H1 (cell line): ENCODE data around the gene LARP4B. TPM values are rescaled to one million over a fixed set of nuclear protein-coding genes. Genes with fewer than 3 reads are reported as not detected.

Experiments used
- CTCF ChIA-PET: fragments of 300-600 bp; sonication (Branson Sonifier 250); formaldehyde crosslinking; loops from one replicate; lab custom pipeline; 2021; ENCODE audit not compliant: partially characterized antibody; lab: Charles Lee
- POLR2A ChIA-PET: fragments of 300-600 bp; sonication (Branson Sonifier 250); formaldehyde crosslinking; loops from one replicate; lab custom pipeline; 2021; ENCODE audit warnings: inconsistent platforms; ENCODE audit not compliant: partially characterized antibody; lab: Charles Lee
- DNase-seq, 2 experiments: peaks; one replicate each; pipeline versions ENCODE4 v3.0.0 to v3.0.0-alpha.2; 2010 to 2022; ENCODE audit warnings: low spot score in 2 of 2, low read depth in 1 of 2, mixed read lengths in 1 of 2
- FAIRE-seq: peaks from 2 replicates; lab custom pipeline; 2011; peaks lifted over from hg19 to GRCh38; lab: Jason Lieb, UNC
- H2AFZ ChIP-seq: 2 replicates; pipeline ENCODE4 v1.8.1; 2012; ENCODE audit warnings: low read length, inconsistent platforms
- H2AK5ac ChIP-seq: 2 replicates; pipeline ENCODE4 v1.6.1; 2013; ENCODE audit warnings: low read depth, low read length
- H2BK120ac ChIP-seq: replicated peaks from 2 replicates; pipeline ENCODE3; 2013; ENCODE audit warnings: low read depth, low read length, inconsistent platforms
- H2BK12ac ChIP-seq: 2 replicates; pipeline ENCODE4 v1.6.1; 2013; ENCODE audit warnings: low read depth, low read length
- H2BK15ac ChIP-seq: 2 replicates; pipeline ENCODE4 v1.6.1; 2013; ENCODE audit warnings: low read length
- H2BK20ac ChIP-seq: 2 replicates; pipeline ENCODE4 v1.6.1; 2013; ENCODE audit warnings: low read length
- H2BK5ac ChIP-seq: 2 replicates; pipeline ENCODE4 v1.6.1; 2013; ENCODE audit warnings: low read depth, low read length
- H3K14ac ChIP-seq: 2 replicates; pipeline ENCODE4 v1.6.1; 2013; ENCODE audit warnings: inconsistent platforms; ENCODE audit not compliant: insufficient read length
- H3K18ac ChIP-seq: 2 replicates; pipeline ENCODE4 v1.6.1; 2013; ENCODE audit warnings: low read length; ENCODE audit errors: extremely low read depth
- H3K23ac ChIP-seq: 2 replicates; pipeline ENCODE4 v1.6.1; 2013; ENCODE audit warnings: inconsistent platforms; ENCODE audit not compliant: insufficient read length
- H3K23me2 ChIP-seq: 2 replicates; pipeline ENCODE4 v1.6.1; 2013; ENCODE audit warnings: low read depth, low read length
- H3K27ac ChIP-seq: 2 replicates; pipeline ENCODE4 v1.6.1; 2011; ENCODE audit warnings: low read depth, low read length, inconsistent platforms
- H3K27me3 ChIP-seq, 4 experiments: replicated peaks in 1 of 4; 1 replicate in 1 of 4; 2 replicates in 3 of 4; pipeline versions ENCODE4 v1.6.1 to v1.8.1; 2011 to 2013; ENCODE audit warnings: low read length in 3 of 4, mild to moderate bottlenecking in 3 of 4, inconsistent platforms in 2 of 4, mixed read lengths in 2 of 4, moderate library complexity in 1 of 4; ENCODE audit not compliant: control insufficient read depth in 3 of 4, insufficient read depth in 3 of 4; ENCODE audit errors: extremely low read depth in 1 of 4
- H3K36me3 ChIP-seq, 4 experiments: 2 replicates each; pipeline versions ENCODE4 v1.6.1 to v1.8.1; 2011 to 2013; ENCODE audit warnings: mild to moderate bottlenecking in 4 of 4, low read length in 3 of 4, moderate library complexity in 2 of 4, control low read depth in 1 of 4, inconsistent platforms in 1 of 4; ENCODE audit not compliant: insufficient read depth in 4 of 4, control insufficient read depth in 2 of 4
- H3K4ac ChIP-seq: replicated peaks from 2 replicates; pipeline ENCODE3; 2013; ENCODE audit warnings: low read length, low read depth, mixed read lengths, inconsistent platforms; ENCODE audit not compliant: insufficient read length
- H3K4me1 ChIP-seq, 4 experiments: replicated peaks in 1 of 4; 1 replicate in 1 of 4; 2 replicates in 3 of 4; pipeline versions ENCODE4 v1.6.1 to v1.8.1; 2011 to 2013; ENCODE audit warnings: low read length in 3 of 4, inconsistent platforms in 2 of 4, mixed read lengths in 1 of 4; ENCODE audit not compliant: insufficient read depth in 4 of 4, control insufficient read depth in 3 of 4
- H3K4me2 ChIP-seq, 2 experiments: 2 replicates each; pipeline versions ENCODE4 v1.6.1 to v1.8.1; 2011 to 2013; ENCODE audit warnings: low read depth in 2 of 2, low read length in 2 of 2, control low read depth in 1 of 2, inconsistent platforms in 1 of 2, mild to moderate bottlenecking in 1 of 2; ENCODE audit not compliant: insufficient read depth in 1 of 2
- H3K4me3 ChIP-seq, 4 experiments: fragments of 200-600, 300-600 bp in 1 of 4; sonication (generic), shearing (Covaris generic), sonication (Bioruptor Twin) in 1 of 4; 2 replicates each; pipeline versions ENCODE4 v1.5.1 to v1.8.1; 2011 to 2016; ENCODE audit warnings: low read length in 4 of 4, low read depth in 3 of 4, control low read depth in 2 of 4, inconsistent platforms in 2 of 4, mild to moderate bottlenecking in 2 of 4, mixed read lengths in 1 of 4, moderate library complexity in 1 of 4; ENCODE audit not compliant: insufficient read depth in 2 of 4; ENCODE audit errors: extremely low read depth in 1 of 4
- H3K56ac ChIP-seq: replicated peaks from 2 replicates; pipeline ENCODE3; 2013; ENCODE audit warnings: low read depth, mild to moderate bottlenecking, mixed read lengths, low read length, inconsistent platforms; ENCODE audit not compliant: insufficient read length
- H3K79me1 ChIP-seq: 2 replicates; pipeline ENCODE4 v1.6.1; 2013; ENCODE audit warnings: low read depth, low read length, control low read depth
- H3K79me2 ChIP-seq, 2 experiments: 2 replicates each; pipeline versions ENCODE4 v1.6.1 to v1.8.1; 2012 to 2013; ENCODE audit warnings: low read length in 2 of 2, mild to moderate bottlenecking in 2 of 2, inconsistent platforms in 1 of 2; ENCODE audit not compliant: insufficient read depth in 2 of 2, control insufficient read depth in 1 of 2
- H3K9ac ChIP-seq, 4 experiments: replicated peaks in 1 of 4; 1 replicate in 1 of 4; 2 replicates in 3 of 4; pipeline versions ENCODE4 v1.6.1 to v1.8.1; 2011 to 2013; ENCODE audit warnings: low read depth in 3 of 4, low read length in 3 of 4, control low read depth in 2 of 4, mild to moderate bottlenecking in 2 of 4, moderate library complexity in 2 of 4, inconsistent platforms in 1 of 4; ENCODE audit errors: extremely low read depth in 1 of 4
- H3K9me3 ChIP-seq, 2 experiments: 2 replicates each; pipeline versions ENCODE4 v1.6.1 to v1.8.1; 2012 to 2013; ENCODE audit warnings: mild to moderate bottlenecking in 2 of 2, moderate library complexity in 2 of 2, control low read depth in 1 of 2, inconsistent platforms in 1 of 2, low read depth in 1 of 2, low read length in 1 of 2, mixed read lengths in 1 of 2; ENCODE audit not compliant: insufficient read depth in 2 of 2
- H4K20me1 ChIP-seq, 2 experiments: replicated peaks in 1 of 2; 2 replicates each; pipeline versions ENCODE3 to v1.8.1; 2011 to 2013; ENCODE audit warnings: inconsistent platforms in 2 of 2, low read length in 2 of 2, mild to moderate bottlenecking in 1 of 2; ENCODE audit not compliant: insufficient read depth in 2 of 2, control insufficient read depth in 1 of 2
- H4K5ac ChIP-seq: 2 replicates; pipeline ENCODE4 v1.6.1; 2013; ENCODE audit warnings: low read length, low read depth, mixed read lengths, inconsistent platforms; ENCODE audit not compliant: insufficient read length
- H4K8ac ChIP-seq: 2 replicates; pipeline ENCODE4 v1.8.0; 2013; ENCODE audit warnings: mild to moderate bottlenecking, moderate library complexity, low read length, inconsistent platforms; ENCODE audit not compliant: insufficient read depth; ENCODE audit errors: extremely low read depth
- H4K91ac ChIP-seq: replicated peaks from 2 replicates; pipeline ENCODE3; 2013; ENCODE audit warnings: low read length, mixed read lengths, inconsistent platforms; ENCODE audit not compliant: insufficient read length
- BACH1 ChIP-seq: IDR thresholded peaks from 2 replicates; pipeline ENCODE4 v1.6.1; 2012; ENCODE audit warnings: low read length, improper control_type of control experiment
- CTBP2 ChIP-seq: IDR thresholded peaks from 2 replicates; pipeline ENCODE4 v1.7.0; 2011; ENCODE audit warnings: borderline replicate concordance, mild to moderate bottlenecking, moderate library complexity, mixed read lengths, low read length; ENCODE audit not compliant: insufficient read depth, insufficient read length
- MAFK ChIP-seq: IDR thresholded peaks from 2 replicates; pipeline ENCODE4 v1.6.1; 2012; ENCODE audit warnings: low read depth, mild to moderate bottlenecking, improper control_type of control experiment, low read length
- NRF1 ChIP-seq: IDR thresholded peaks from 2 replicates; pipeline ENCODE4 v1.6.1; 2011; ENCODE audit warnings: mild to moderate bottlenecking, low read depth, low read length, improper control_type of control experiment
- SP2 ChIP-seq: IDR thresholded peaks from 2 replicates; pipeline ENCODE4 v1.6.1; 2012; ENCODE audit warnings: mild to moderate bottlenecking, low read length, inconsistent platforms
- WGBS, 2 experiments: shearing (Covaris generic) in 1 of 2; methylation state at CpG; one replicate each; pipeline versions ENCODE4 v1.1.6 to v1.1.7; 2013 to 2015; ENCODE audit warnings: low lambda C conversion rate in 2 of 2, mixed read lengths in 2 of 2, inconsistent platforms in 1 of 2, low coverage in 1 of 2, missing lambda C conversion rate in 1 of 2; ENCODE audit not compliant: insufficient replicate concordance in 2 of 2, insufficient coverage in 1 of 2, insufficient read length in 1 of 2; ENCODE audit errors: extremely low coverage in 1 of 2, missing lambda C conversion rate in 1 of 2; 5-methylcytosine and 5-hydroxymethylcytosine counted together
- polyA plus RNA-seq, 7 experiments: library from polyadenylated mRNA; depleted of rRNA in 3 of 7; stranded (reverse) in 5 of 7; unstranded in 2 of 7; fragments of >200 nt in 5 of 7; fragments of 200-250 nt in 2 of 7; gene quantifications; 1 replicate in 5 of 7; 2 replicates in 1 of 7; 4 replicates in 1 of 7; pipeline versions ENCODE4 v1.2.1 to v1.2.3, GENCODE V29; 2011 to 2013; ENCODE audit warnings: missing spikeins in 2 of 7, mixed read lengths in 2 of 7
- total RNA-seq: library from RNA; stranded (reverse); fragmentation: NEBNext Ultra II Directional; extraction: Animal tissue kit (Norgen Biotek cat#: 25700); gene quantifications from 2 replicates; pipeline ENCODE4 v1.2.1, GENCODE V29; 2021

Gene LARP4B
- total and polyA plus RNA-seq, 2 of the 8 experiments (the other 6 are each of a cell fraction or from before 2014, with no cell fraction given), result 20.1 to 78.6 TPM

- no peak overlapping the region for H3K14ac ChIP-seq
- FAIRE-seq, result no peak
- H4K8ac ChIP-seq, result no peak overlapping the region
- no peaks in the 10 kb centered on the region for H3K36me3 ChIP-seq
- H3K79me2 ChIP-seq, result no peaks in the 10 kb centered on the region
- 80% methylated on average over 1 of the region's 1 CpG; no CpG with 5 or more reads in 1 of the 2 experiments for WGBS, 2 experiments
- peaks cover 6 to 7% of the 10 kb centered on the region in 2 experiments; a peak in 1 of 4 replicates for H3K9me3 ChIP-seq
- no peak for DNase-seq
- TF ChIP-seq CTBP2 (no peak), NRF1 (no peak), SP2 (0 out of 2 replicates have a peak, but pooled peaks have one; percentile 11), MAFK (no peak), BACH1 (no peak)
- TF ChIP-seq, all 59 proteins: peak for 1
- Histone ChIP-seq H2BK20ac (no peak overlapping the region), H3K27me3 (no peaks in the 10 kb centered on the region), H3K79me1 (no peaks in the 10 kb centered on the region), H2BK5ac (no peak overlapping the region), H2AK5ac (no peak overlapping the region), H3K18ac (no peak overlapping the region), H2BK120ac (no peak overlapping the region), H2AFZ (no peak overlapping the region), H4K5ac (no peak overlapping the region), H3K27ac (no peak overlapping the region), H3K4me3 (no peak overlapping the region), H4K20me1 (no peaks in the 10 kb centered on the region), H3K23ac (no peak overlapping the region), H3K56ac (no peak overlapping the region), H3K9ac (no peak overlapping the region), H4K91ac (no peak overlapping the region), H3K4me1 (peaks cover 0 to 2% (median 0%) of the 10 kb centered on the region in 4 experiments; a peak in 1 of 7 replicates), H2BK12ac (no peak overlapping the region), H3K4ac (no peak overlapping the region), H3K4me2 (no peak overlapping the region), H2BK15ac (no peak overlapping the region), H3K23me2 (no peaks in the 10 kb centered on the region)
- ChIA-PET POLR2A (no interaction called here), CTCF (interaction anchor here (1.1 to 1.6 kb wide), 2 partner anchors 22 to 256 kb away, joined by 3 to 4 read pairs; no protein-coding TSS in a partner anchor)
Observed at GRCh38 chr10:767211-767610, 164.3 kb downstream of the LARP4B start.
